Colonic mucosa (tissue), 4 donors: Measurements from ENCODE around the gene LTB4R2. TPM values are rescaled to one million over a fixed set of nuclear protein-coding genes. Genes with fewer than 3 reads are reported as not detected.

Experiments
- DNase-seq: peaks from one replicate; pipeline ENCODE4 v3.0.0-alpha.2; 2020
- H3K27ac ChIP-seq: fragments of 200-600 bp; one replicate; pipeline ENCODE4 v1.8.0; 2021
- H3K27me3 ChIP-seq: fragments of 200-600 bp; one replicate; pipeline ENCODE4 v1.8.0; 2021
- H3K36me3 ChIP-seq: fragments of 200-600 bp; one replicate; pipeline ENCODE4 v1.8.0; 2021
- H3K4me1 ChIP-seq: fragments of 200-600 bp; one replicate; pipeline ENCODE4 v1.8.0; 2021; ENCODE audit warnings: mild to moderate bottlenecking
- H3K4me3 ChIP-seq: fragments of 200-600 bp; one replicate; pipeline ENCODE4 v1.8.0; 2021
- H3K9ac ChIP-seq, 2 donors: one replicate each; pipeline ENCODE4 v1.7.0; 2013; ENCODE audit warnings: control low read depth in 2 of 2, low read depth in 2 of 2, low read length in 2 of 2
- H3K9me3 ChIP-seq: fragments of 200-600 bp; one replicate; pipeline ENCODE4 v1.8.0; 2021
- intact Hi-C: fragments of 100-400 bp; cut with DNase I; formaldehyde crosslinking; loops from one replicate; pipeline ENCODE4 v1.14.1; 2022
- total RNA-seq, 2 donors: library from RNA; stranded (reverse); fragmentation: NEBNext Ultra II Directional in 1 of 2; extraction: Animal tissue kit (Norgen Biotek cat#: 25700) in 1 of 2; gene quantifications; one replicate each; pipeline ENCODE4 v1.2.1, GENCODE V29; 2021
- TF ChIP-seq, protein P1 (sequence below): fragments of 200-600 bp; IDR thresholded peaks from one replicate; pipeline ENCODE4 v1.8.0; 2022; ENCODE audit warnings: antibody characterized with exemption, mild to moderate bottlenecking
- donor health status: healthy.
- donor health status: DM: no; HTN: no; CAD: no.
- donor health status: DM: no; HTN: no; CAD: no.

LTB4R2 gene, protein sequence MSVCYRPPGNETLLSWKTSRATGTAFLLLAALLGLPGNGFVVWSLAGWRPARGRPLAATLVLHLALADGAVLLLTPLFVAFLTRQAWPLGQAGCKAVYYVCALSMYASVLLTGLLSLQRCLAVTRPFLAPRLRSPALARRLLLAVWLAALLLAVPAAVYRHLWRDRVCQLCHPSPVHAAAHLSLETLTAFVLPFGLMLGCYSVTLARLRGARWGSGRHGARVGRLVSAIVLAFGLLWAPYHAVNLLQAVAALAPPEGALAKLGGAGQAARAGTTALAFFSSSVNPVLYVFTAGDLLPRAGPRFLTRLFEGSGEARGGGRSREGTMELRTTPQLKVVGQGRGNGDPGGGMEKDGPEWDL
- 1 to 10 TPM; 2.7 to 7.8 TPM for total RNA-seq

DNA sequence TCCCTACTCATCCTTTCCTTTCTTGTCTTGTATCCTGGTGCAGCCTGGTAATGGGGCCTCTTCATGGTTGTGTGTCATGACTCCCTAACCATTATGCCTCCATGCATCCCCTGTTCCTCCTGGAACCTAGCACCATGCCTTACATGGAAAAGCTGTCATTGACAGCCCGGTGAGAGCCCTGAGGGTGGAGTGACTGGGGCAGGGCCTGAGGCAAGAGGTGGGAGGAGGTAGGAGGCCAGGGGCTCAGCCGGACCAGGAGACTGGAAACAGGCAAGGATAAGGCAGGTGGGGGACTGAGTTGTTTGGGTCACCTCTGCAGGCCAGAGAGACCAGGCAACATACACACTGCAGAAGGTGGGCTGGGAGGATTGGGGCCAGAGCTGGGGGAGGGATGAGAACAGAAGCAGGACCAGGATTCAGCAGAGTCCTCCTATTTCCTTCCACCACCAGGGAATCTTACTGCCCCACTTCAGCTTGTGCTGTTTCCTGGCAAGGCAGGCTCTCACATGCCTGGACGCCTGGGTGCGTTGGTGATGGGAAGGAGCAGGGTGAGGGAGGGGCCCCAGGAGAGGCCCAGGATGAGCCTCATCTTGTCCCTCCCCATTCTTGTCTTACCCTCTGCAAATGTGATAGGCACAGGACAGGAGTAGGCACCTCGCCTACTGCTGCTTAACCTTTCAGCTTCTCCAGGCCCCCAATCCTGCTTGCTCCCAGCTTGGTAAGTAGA lies at the start of gene LTB4R2:
TSS of gene LTB4R2 (plus strand) at position 603 of the 727 bp plus-strand sequence. CDS start 525 bp downstream, outside the sequence.
- Histone ChIP-seq H3K9ac (peak within 1 kb of the TSS; percentile 48 to 82), H3K4me1 (peaks cover 8% of the 10 kb centered on the region)

DNA sequence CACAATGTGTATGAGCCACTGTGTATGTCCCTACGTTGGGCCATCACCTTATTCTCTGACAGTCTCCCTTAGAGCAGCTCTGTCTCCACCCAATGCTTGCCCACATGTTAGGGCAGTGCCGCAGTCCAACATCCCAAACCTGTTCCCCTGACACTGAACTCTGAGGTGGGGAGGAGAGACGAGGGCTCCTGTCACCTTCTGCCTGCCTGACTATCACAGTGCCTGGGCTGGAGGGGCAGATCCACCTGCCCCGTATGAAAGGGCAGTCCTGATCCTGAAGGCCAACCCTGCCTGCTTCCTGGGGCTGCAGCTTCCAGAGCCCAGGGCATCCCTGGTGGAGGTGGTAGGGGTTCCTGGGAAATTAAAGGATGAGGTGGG lies 49.2 kb upstream of the LTB4R2 start:
- Histone ChIP-seq H3K9me3 (no peaks in the 10 kb centered on the region), H3K9ac (no peak overlapping the region), H3K4me1 (no peaks in the 10 kb centered on the region), H3K27ac (no peak overlapping the region), H3K4me3 (no peak overlapping the region), H3K36me3 (no peaks in the 10 kb centered on the region), H3K27me3 (no peaks in the 10 kb centered on the region)
- TF ChIP-seq, protein P1, sequence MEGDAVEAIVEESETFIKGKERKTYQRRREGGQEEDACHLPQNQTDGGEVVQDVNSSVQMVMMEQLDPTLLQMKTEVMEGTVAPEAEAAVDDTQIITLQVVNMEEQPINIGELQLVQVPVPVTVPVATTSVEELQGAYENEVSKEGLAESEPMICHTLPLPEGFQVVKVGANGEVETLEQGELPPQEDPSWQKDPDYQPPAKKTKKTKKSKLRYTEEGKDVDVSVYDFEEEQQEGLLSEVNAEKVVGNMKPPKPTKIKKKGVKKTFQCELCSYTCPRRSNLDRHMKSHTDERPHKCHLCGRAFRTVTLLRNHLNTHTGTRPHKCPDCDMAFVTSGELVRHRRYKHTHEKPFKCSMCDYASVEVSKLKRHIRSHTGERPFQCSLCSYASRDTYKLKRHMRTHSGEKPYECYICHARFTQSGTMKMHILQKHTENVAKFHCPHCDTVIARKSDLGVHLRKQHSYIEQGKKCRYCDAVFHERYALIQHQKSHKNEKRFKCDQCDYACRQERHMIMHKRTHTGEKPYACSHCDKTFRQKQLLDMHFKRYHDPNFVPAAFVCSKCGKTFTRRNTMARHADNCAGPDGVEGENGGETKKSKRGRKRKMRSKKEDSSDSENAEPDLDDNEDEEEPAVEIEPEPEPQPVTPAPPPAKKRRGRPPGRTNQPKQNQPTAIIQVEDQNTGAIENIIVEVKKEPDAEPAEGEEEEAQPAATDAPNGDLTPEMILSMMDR, result no peak
- intact Hi-C loops, result no loop called here
- DNase-seq, result no peak

More for the DNA sequence above, at the start of gene LTB4R2:
- intact Hi-C loops, result no loop called here
- peaks cover 7% of the 10 kb centered on the region for H3K36me3 ChIP-seq
- TF ChIP-seq, protein P1, result no peak
- no peaks in the 10 kb centered on the region for H3K27me3 ChIP-seq
- peak within 1 kb of the TSS; percentile 62 for H3K27ac ChIP-seq
- no peaks in the 10 kb centered on the region for H3K9me3 ChIP-seq
- no peak for DNase-seq
- peak within 1 kb of the TSS; percentile 50 for H3K4me3 ChIP-seq

DNA sequence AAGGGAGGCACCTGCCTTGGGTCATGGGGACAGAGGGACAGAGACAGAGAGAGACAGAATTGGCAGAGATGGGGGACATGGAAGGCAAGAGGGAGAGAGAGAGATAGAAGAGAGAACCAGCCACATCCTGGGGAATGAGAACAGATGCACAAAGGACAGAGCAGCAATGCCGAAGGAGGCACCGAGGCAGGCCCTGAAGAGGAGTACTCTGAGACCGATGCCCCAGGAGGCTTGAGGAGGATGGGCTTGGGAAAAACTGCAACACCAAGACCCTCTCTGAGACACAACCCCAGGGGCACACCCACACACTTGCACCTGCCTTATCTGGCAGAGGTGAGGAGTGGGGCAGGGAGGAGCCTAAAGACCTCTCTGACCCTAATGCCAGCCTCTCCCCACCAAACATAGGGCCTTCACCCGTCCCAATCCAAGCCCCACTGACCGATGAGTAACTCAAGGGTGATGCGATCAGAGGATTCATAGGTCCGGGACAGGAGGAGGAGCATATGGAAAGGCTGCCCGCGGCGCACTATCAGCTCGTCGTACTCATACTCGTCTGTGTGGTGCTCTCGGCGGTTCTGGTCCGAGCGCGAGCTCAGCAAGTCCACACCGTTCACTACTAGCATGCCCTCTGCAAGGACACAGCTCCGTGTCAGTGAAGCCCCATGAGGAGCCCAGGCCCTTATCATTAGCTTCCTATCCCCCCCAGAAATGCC lies 48.5 kb upstream of the LTB4R2 start:
- no peaks in the 10 kb centered on the region for H3K27me3 ChIP-seq
- DNase-seq, result no peak
- peaks cover under 1% of the 10 kb centered on the region for H3K36me3 ChIP-seq
- TF ChIP-seq, protein P1, result no peak
- no peaks in the 10 kb centered on the region for H3K9me3 ChIP-seq
- no peak overlapping the region for H3K4me3 ChIP-seq
- intact Hi-C loops, result no loop called here
- no peak overlapping the region for H3K27ac ChIP-seq
- H3K9ac ChIP-seq, result no peak overlapping the region
- H3K4me1 ChIP-seq, result no peaks in the 10 kb centered on the region

DNA sequence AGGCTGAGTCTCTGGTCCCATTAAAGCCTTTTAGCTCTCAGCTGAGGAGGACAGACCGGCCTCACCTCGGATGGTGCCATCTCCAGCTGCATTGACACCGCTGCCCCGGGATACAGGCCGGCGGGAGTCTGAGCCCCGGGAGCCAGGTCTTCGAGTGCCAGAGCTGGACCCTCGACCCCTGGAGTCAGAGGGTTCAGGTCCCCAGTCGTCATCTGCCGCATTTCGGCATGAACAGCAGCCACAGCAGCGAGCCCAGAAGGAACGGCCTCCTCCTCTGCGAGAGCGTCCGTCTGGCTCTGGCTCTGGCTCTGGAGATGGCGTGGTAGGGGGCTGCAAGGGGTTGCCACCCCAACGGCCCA lies 48.0 kb upstream of the LTB4R2 start:
- H3K27ac ChIP-seq, result no peak overlapping the region
- H3K27me3 ChIP-seq, result no peaks in the 10 kb centered on the region
- no peak for DNase-seq
- H3K4me1 ChIP-seq, result no peaks in the 10 kb centered on the region
- H3K36me3 ChIP-seq, result peaks cover 6% of the 10 kb centered on the region
- TF ChIP-seq, protein P1, result no peak
- intact Hi-C loops, result no loop called here
- H3K9ac ChIP-seq, result no peak overlapping the region
- no peaks in the 10 kb centered on the region for H3K9me3 ChIP-seq
- H3K4me3 ChIP-seq, result no peak overlapping the region
